DOHH2 (cell line): ENCODE data around the gene ARHGAP19.

Source experiments
- H3F3A ChIP-seq: fragments of 200-600 bp; sonication (generic), shearing (Covaris generic); 2 replicates; pipeline ENCODE4 v1.6.0; 2016; ENCODE audit warnings: antibody characterized with exemption, mild to moderate bottlenecking; ENCODE audit not compliant: control insufficient read depth, insufficient read depth
- H3K27ac ChIP-seq: fragments of 200-600 bp; sonication (generic); 2 replicates; pipeline ENCODE4 v1.5.1; 2014; ENCODE audit warnings: low read depth, mild to moderate bottlenecking, low read length, moderate library complexity
- H3K27me3 ChIP-seq: fragments of 200-600 bp; sonication (generic); 2 replicates; pipeline ENCODE4 v1.6.1; 2014; ENCODE audit warnings: mild to moderate bottlenecking, low read length, mixed read lengths; ENCODE audit not compliant: control insufficient read depth
- H3K36me3 ChIP-seq: fragments of 200-600 bp; sonication (generic); 2 replicates; pipeline ENCODE4 v1.6.1; 2014; ENCODE audit warnings: mild to moderate bottlenecking, low read length, moderate library complexity, mixed read lengths; ENCODE audit not compliant: control insufficient read depth
- H3K4me1 ChIP-seq: fragments of 200-600 bp; sonication (generic); 2 replicates; pipeline ENCODE4 v1.6.1; 2014; ENCODE audit warnings: mild to moderate bottlenecking, low read length, mixed read lengths; ENCODE audit not compliant: control insufficient read depth
- H3K4me2 ChIP-seq: fragments of 200-600 bp; sonication (generic); 2 replicates; pipeline ENCODE4 v1.6.0; 2014; ENCODE audit warnings: mild to moderate bottlenecking, low read length, moderate library complexity
- H3K4me3 ChIP-seq: fragments of 200-600 bp; sonication (generic); 2 replicates; pipeline ENCODE4 v1.5.1; 2014; ENCODE audit warnings: mild to moderate bottlenecking, low read length, mixed read lengths
- H3K79me2 ChIP-seq: fragments of 200-600 bp; sonication (generic); 2 replicates; pipeline ENCODE4 v1.6.1; 2014; ENCODE audit warnings: mild to moderate bottlenecking, low read length, mixed read lengths; ENCODE audit not compliant: control insufficient read depth
- H3K9me2 ChIP-seq: fragments of 200-600 bp; sonication (generic); replicated peaks from 2 replicates; pipeline ENCODE4 v1.6.1; 2014; ENCODE audit warnings: mild to moderate bottlenecking, low read length, mixed read lengths; ENCODE audit not compliant: control insufficient read depth
- H3K9me3 ChIP-seq: fragments of 200-600 bp; sonication (generic); 2 replicates; pipeline ENCODE4 v1.6.1; 2014; ENCODE audit warnings: antibody characterized with exemption, low read length, mixed read lengths; ENCODE audit not compliant: control insufficient read depth, insufficient read depth
- H4K20me1 ChIP-seq: fragments of 200-600 bp; sonication (generic); 2 replicates; pipeline ENCODE4 v1.6.0; 2014; ENCODE audit warnings: low read depth, mild to moderate bottlenecking, antibody characterized with exemption, low read length, moderate library complexity; ENCODE audit not compliant: control insufficient read depth, insufficient read depth
- CTCF ChIP-seq: fragments of 200-600 bp; sonication (generic); IDR thresholded peaks from one replicate; pipeline ENCODE4 v1.5.1; 2014; ENCODE audit warnings: antibody characterized with exemption, mild to moderate bottlenecking, low read depth, low read length; ENCODE audit not compliant: poor library complexity, severe bottlenecking
- EZH2phosphoT487 ChIP-seq: fragments of 200-600 bp; sonication (generic); IDR thresholded peaks from 2 replicates; pipeline ENCODE4 v1.6.1; 2017; ENCODE audit warnings: borderline replicate concordance, mild to moderate bottlenecking, antibody characterized with exemption, low read length, moderate library complexity, mixed read lengths

ARHGAP19 gene

GRCh38 chr10:97204826-97205679, 87.4 kb downstream of the ARHGAP19 start:
- H3K27ac ChIP-seq = no peak overlapping the region
- no peaks in the 10 kb centered on the region for H3F3A ChIP-seq
- H3K4me3 ChIP-seq = no peak overlapping the region
- no peaks in the 10 kb centered on the region for H3K36me3 ChIP-seq
- TF ChIP-seq CTCF (no peak), EZH2phosphoT487 (no peak)
- H3K4me2 ChIP-seq = no peak overlapping the region
- H3K27me3 ChIP-seq = 0 out of 2 replicates have a peak, but pooled peaks cover 7% of the 10 kb centered on the region
- H4K20me1 ChIP-seq = no peaks in the 10 kb centered on the region
- no peaks in the 10 kb centered on the region for H3K9me2 ChIP-seq
- H3K4me1 ChIP-seq = peaks cover 32% of the 10 kb centered on the region
- H3K79me2 ChIP-seq = no peaks in the 10 kb centered on the region
- no peaks in the 10 kb centered on the region for H3K9me3 ChIP-seq

- no peak overlapping the region for H3K4me3 ChIP-seq
- H3K4me1 ChIP-seq = peaks cover 46% of the 10 kb centered on the region
- no peaks in the 10 kb centered on the region for H3K79me2 ChIP-seq
- no peaks in the 10 kb centered on the region for H3K36me3 ChIP-seq
- H3K9me3 ChIP-seq = no peaks in the 10 kb centered on the region
- TF ChIP-seq CTCF (no peak), EZH2phosphoT487 (no peak)
- no peak overlapping the region for H3K27ac ChIP-seq
- H4K20me1 ChIP-seq = no peaks in the 10 kb centered on the region
- H3K9me2 ChIP-seq = no peaks in the 10 kb centered on the region
- H3K27me3 ChIP-seq = 0 out of 2 replicates have a peak, but pooled peaks cover 5% of the 10 kb centered on the region
- peaks cover 10% of the 10 kb centered on the region for H3F3A ChIP-seq
- H3K4me2 ChIP-seq = no peak overlapping the region
Measured at GRCh38 chr10:97203220-97203619, 89.2 kb downstream of the ARHGAP19 start.

- peaks cover 18% of the 10 kb centered on the region for H3F3A ChIP-seq
- H3K4me1 ChIP-seq = peaks cover 47% of the 10 kb centered on the region
- H3K9me3 ChIP-seq = no peaks in the 10 kb centered on the region
- H3K4me2 ChIP-seq = peak overlapping the region; percentile 63
- TF ChIP-seq EZH2phosphoT487 = no peak
- TF ChIP-seq CTCF = no peak
- H3K27ac ChIP-seq = no peak overlapping the region
- H3K36me3 ChIP-seq = no peaks in the 10 kb centered on the region
- no peaks in the 10 kb centered on the region for H3K9me2 ChIP-seq
- no peaks in the 10 kb centered on the region for H4K20me1 ChIP-seq
- H3K27me3 ChIP-seq = peaks cover 17% of the 10 kb centered on the region
- no peaks in the 10 kb centered on the region for H3K79me2 ChIP-seq
- peak overlapping the region; percentile 44 for H3K4me3 ChIP-seq
Measured at GRCh38 chr10:97200616-97201015, 91.8 kb downstream of the ARHGAP19 start.
